GM12891 (cell line): ENCODE measurements around the gene BICRAL.

Experiments
- DNase-seq: peaks from one replicate; pipeline ENCODE4 v3.0.0; 2011; ENCODE audit warnings: low spot score; ENCODE audit not compliant: insufficient read length
- FAIRE-seq: peaks from 2 replicates; lab custom pipeline; 2011; peaks lifted over from hg19 to GRCh38; lab: Jason Lieb, UNC
- PAX5 ChIP-seq: IDR thresholded peaks from 2 replicates; pipeline ENCODE4 v1.6.1; 2011; ENCODE audit warnings: low read length, moderate library complexity, mild to moderate bottlenecking; ENCODE audit not compliant: insufficient read depth, severe bottlenecking
- POLR2A ChIP-seq: IDR thresholded peaks from 2 replicates; pipeline ENCODE4 v1.6.1; 2011; ENCODE audit warnings: low read depth, low read length, control low read depth
- POLR2AphosphoS5 ChIP-seq: IDR thresholded peaks from 2 replicates; pipeline ENCODE4 v1.6.1; 2011; ENCODE audit warnings: low read depth, low read length, control low read depth
- POU2F2 ChIP-seq: IDR thresholded peaks from 2 replicates; pipeline ENCODE4 v1.6.1; 2011; ENCODE audit warnings: low read depth, mild to moderate bottlenecking, control low read depth, low read length, moderate library complexity
- SPI1 ChIP-seq: IDR thresholded peaks from 2 replicates; pipeline ENCODE4 v1.6.1; 2011; ENCODE audit warnings: low read depth, low read length, control low read depth
- TAF1 ChIP-seq: IDR thresholded peaks from 2 replicates; pipeline ENCODE4 v1.6.1; 2011; ENCODE audit warnings: low read depth, low read length, control low read depth

BICRAL gene

DNA sequence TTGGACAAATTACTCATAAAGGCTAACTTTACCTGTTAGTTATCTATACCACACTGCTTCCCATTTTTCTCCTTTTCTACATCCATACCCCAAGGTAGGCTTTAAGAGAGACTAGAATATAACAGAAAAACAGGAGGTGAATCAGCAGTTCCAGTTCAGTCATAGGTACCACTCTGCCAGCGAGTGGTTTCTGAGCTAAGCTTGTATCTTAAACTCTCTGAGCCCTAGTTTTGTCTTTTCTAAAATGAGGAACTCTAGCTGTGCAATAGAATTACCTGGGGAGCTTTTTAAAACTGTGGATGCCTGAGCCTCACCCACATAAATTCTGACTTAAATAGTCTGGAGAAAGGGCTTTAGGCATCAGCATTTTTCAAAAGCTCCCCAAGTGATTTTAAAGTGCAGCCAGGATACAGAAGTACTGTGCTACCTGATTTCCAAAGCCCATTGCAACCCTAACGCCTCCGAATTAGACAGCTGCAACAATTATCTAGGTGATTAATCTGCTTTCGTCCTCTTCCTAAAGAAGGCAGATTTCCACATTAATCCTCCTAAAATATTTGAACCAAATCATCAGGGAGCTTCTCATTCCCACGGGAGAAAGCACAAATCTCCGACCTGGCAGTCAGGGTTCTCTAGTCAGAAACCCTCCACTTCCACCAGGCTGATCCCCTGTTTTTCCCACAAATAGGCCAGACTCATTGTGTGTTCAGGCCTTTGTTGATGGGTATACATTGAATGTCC, 60.2 kb downstream of the BICRAL start:
- DNase-seq (no peak), FAIRE-seq (peak; percentile 31)
- TF ChIP-seq SPI1 = no peak
- no peak for TF ChIP-seq POU2F2
- TF ChIP-seq POLR2AphosphoS5 = no peak
- no peak for TF ChIP-seq PAX5
- no peak for TF ChIP-seq POLR2A
- no peak for TF ChIP-seq TAF1

- DNase-seq (no peak), FAIRE-seq (no peak)
- TF ChIP-seq TAF1 (no peak), POU2F2 (no peak), PAX5 (no peak), SPI1 (no peak), POLR2A (no peak), POLR2AphosphoS5 (no peak)
Measured at GRCh38 chr6:42845327-42845694, 63.5 kb downstream of the BICRAL start.

- TF ChIP-seq SPI1 = no peak
- TF ChIP-seq POU2F2 = no peak
- no peak for TF ChIP-seq PAX5
- TF ChIP-seq POLR2AphosphoS5 = no peak
- TF ChIP-seq TAF1 = no peak
- no peak for TF ChIP-seq POLR2A
- no peak for DNase-seq
- no peak for FAIRE-seq
Measured at GRCh38 chr6:42846505-42846904, 64.7 kb downstream of the BICRAL start.

- DNase-seq = no peak
- TF ChIP-seq POU2F2 (no peak), PAX5 (no peak), TAF1 (no peak), SPI1 (no peak), POLR2A (no peak), POLR2AphosphoS5 (no peak)
- no peak for FAIRE-seq
Measured at GRCh38 chr6:42848700-42849099, 66.8 kb downstream of the BICRAL start.

- no peak for FAIRE-seq
- TF ChIP-seq PAX5 = no peak
- no peak for TF ChIP-seq POLR2AphosphoS5
- no peak for TF ChIP-seq POU2F2
- no peak for TF ChIP-seq TAF1
- TF ChIP-seq POLR2A = no peak
Measured at GRCh38 chr6:42851599-42851998, 69.7 kb downstream of the BICRAL start.

DNA sequence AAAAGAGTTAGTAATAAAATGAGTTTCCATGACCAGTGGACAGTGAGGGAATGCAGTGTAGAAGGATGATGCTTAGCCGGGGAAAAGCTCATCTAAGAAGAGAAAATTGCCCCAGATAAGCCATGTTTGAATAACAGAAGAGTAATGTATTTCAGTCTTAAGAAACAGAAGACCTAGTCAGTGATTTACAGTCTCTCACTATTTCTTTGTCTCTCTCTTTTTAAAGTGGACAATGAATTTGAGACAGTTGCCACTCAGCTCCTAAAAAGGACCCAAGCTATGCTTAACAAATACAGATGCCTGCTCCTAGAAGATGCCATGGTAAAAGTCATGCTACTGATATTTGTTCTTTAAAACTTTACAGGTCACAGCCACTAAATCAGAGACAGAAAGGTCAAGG, 78.2 kb downstream of the BICRAL start:
- no peak for DNase-seq
- no peak for TF ChIP-seq TAF1
- TF ChIP-seq PAX5 = no peak
- TF ChIP-seq POLR2AphosphoS5 = no peak
- TF ChIP-seq POLR2A = no peak
- TF ChIP-seq SPI1 = no peak
- no peak for TF ChIP-seq POU2F2
- FAIRE-seq = no peak

More at GRCh38 chr6:42851599-42851998, 69.7 kb downstream of the BICRAL start:
- no peak for DNase-seq

DNA sequence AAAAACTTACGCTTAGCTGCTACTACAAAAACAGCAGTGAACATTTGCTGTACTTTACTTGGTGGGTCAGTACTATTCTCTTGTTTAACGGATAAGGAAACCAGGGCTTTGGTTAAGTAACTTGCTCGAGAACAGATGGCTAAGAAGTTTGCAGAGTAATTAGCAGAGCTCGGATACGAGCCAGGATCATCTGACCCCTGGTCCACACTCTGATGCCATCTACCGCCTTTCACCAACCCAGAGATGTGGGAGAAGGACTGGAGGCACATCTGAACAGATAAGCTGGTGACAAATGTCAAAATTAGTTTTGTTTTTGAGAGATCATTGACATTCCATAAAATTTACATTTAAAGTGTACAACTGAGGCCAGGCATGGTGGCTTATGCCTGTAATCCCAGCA, 78.6 kb downstream of the BICRAL start:
- DNase-seq (no peak), FAIRE-seq (no peak)
- TF ChIP-seq SPI1 (no peak), POLR2A (no peak), PAX5 (no peak), POLR2AphosphoS5 (no peak), POU2F2 (no peak), TAF1 (no peak)

GRCh38 chr6:42864602-42865001, 82.8 kb downstream of the BICRAL start:
- TF ChIP-seq PAX5 (no peak), POU2F2 (no peak), POLR2A (no peak), TAF1 (no peak), SPI1 (no peak), POLR2AphosphoS5 (no peak)
- DNase-seq (no peak), FAIRE-seq (no peak)

GRCh38 chr6:42870145-42870936, 88.5 kb downstream of the BICRAL start:
- TF ChIP-seq SPI1 (no peak), POLR2A (no peak), POU2F2 (no peak), POLR2AphosphoS5 (no peak), TAF1 (no peak)

DNA sequence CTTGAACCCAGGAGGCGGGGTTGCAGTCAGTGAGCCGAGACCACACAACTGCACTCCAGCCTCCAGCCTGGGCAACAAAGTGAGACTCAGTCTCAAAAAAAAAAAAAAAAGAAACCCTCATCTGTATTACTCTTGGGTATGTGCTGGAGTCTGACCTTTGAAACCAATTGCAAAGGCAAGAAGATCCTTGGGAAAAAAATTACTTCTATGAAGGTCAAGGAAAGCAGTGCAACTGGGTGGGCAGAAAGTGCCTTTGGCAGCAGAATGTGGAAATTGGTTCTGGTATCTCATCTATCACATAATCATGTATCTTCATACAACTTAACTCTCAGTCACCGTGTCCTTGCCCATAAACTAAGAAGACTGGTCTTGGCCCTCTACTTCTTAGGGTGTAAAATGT, 89.9 kb downstream of the BICRAL start:
- DNase-seq = no peak
- TF ChIP-seq POLR2AphosphoS5 = no peak
- no peak for TF ChIP-seq TAF1
- no peak for TF ChIP-seq POLR2A
- TF ChIP-seq PAX5 = no peak
- TF ChIP-seq SPI1 = no peak
- no peak for TF ChIP-seq POU2F2
- no peak for FAIRE-seq

More at GRCh38 chr6:42870145-42870936, 88.5 kb downstream of the BICRAL start:
- FAIRE-seq (no peak), DNase-seq (no peak)
